SK-N-MC (cell line): Measurements from ENCODE around the gene MT1E.

Experiments used
- EZH2 ChIP-seq: fragments of 200-600 bp; sonication (generic); IDR thresholded peaks from one replicate; pipeline ENCODE4 v1.6.1; 2017; ENCODE audit warnings: antibody characterized with exemption
- FOXP2 ChIP-seq: optimal IDR thresholded peaks from 2 replicates; pipeline ENCODE3; 2011; ENCODE audit warnings: mild to moderate bottlenecking, moderate library complexity; ENCODE audit not compliant: insufficient read depth; ENCODE audit errors: extremely low read length, control extremely low read depth
- POLR2AphosphoS5 ChIP-seq: IDR thresholded peaks from 2 replicates; pipeline ENCODE4 v1.6.1; 2012; ENCODE audit warnings: mild to moderate bottlenecking, low read depth, low read length, borderline replicate concordance

GRCh38 chr16:56652600-56652999 is 27.0 kb downstream of the MT1E start:
- TF ChIP-seq EZH2 (no peak), POLR2AphosphoS5 (no peak), FOXP2 (no peak)
